ENCODE results near the gene GXYLT2.
"Not testable (repeated sequence)": the region's sequence is repeated elsewhere in the genome, so short reads cannot be mapped to it uniquely, and the experiment has no call there.

The GXYLT2 gene

DNA sequence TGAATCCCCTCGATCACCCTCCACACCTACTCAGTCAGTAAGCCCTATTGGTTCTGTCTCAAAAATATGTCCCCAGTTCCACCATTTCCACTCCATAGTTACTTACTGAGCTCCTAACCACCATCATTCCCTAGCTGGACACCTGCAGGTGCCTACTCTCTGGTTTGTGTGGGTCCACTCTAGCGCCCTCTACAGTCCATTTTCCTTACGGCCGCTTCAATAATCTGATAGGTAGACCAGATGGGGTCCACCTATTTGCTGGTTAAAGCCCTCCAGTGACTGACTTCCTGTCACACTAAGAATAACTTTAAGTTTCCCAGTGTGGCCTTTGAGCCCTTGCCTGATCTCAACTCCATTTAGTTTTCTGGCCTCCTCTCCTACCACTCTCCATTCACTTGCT, 5.0 kb downstream of the GXYLT2 start:
- peak; percentile 24 for DNase-seq

DNA sequence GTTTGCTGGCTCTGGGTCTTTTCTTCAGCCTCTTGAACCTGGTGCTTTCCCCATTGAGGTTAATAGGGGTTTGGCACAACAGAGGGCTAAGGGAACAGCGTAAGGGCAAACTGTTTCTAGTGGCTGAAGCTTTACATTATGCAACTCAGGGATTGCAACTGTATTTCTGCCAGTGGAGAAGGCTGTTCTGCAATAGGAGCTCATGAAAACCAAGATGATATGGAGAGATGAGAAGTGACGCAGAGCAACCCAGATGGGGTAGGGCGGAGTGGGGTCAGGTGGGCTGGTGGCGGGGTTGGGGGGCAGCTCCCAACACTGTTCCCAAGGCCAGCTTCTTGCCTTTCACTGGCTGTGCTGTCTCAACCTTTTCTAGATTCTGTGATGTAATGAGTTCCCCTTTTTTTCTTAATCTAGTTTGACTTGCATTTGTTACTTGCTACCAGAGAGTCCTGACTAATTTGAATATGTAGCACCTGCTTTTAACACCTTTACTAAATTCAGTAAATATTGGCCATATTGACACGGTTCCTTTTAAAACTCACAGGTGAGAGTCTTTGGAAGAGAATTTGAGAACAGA, 7.2 kb downstream of the GXYLT2 start:
- no peak for DNase-seq

DNA sequence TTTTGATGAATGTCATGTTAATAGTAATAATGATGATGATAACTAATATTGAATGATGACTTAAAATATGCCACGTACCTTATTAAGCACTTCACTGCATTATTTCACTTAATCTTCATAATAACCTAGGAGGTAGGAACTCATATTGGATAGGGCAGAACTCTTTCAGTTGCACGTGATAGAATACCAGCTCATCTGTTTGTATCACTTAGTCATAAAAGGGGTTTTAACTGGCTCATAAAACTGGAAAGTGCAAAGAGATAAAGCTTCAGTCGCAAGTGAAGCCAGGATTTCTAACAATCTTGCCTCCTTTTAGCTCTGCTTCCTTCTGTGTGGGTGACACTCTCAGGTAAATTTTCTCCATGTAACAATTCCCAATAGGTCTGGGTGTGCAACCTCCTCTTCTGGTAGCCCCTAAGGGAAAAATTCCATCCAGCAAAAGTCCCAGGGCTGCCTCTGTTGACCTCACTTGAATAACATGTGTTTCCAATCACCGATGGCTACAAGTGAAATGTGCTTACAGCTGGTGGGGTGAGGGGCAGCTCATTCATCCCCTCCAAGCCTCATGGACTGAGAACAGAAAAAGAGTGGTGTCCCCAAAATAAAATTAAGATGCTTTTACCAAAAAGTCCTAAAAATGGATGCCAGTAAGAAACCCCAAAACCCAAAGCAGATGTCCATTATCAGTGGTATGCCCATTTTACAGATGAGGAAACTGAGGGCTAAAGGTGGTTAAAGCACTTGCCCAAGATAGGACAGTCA, 9.3 kb downstream of the GXYLT2 start:
- DNase-seq: no peak

DNA sequence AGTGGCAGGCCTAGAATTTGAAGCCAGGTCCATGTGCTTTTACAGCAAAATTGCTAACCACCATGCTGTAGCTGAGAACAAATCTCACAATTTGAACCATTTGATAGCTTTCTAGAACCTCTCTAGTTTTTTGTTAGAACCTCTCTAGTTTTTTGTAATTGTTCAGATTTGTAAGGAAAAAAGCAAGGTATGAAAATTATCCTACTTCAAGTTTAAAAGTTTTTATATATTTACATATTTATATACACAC, 9.8 kb downstream of the GXYLT2 start:
- no peak for DNase-seq

DNA sequence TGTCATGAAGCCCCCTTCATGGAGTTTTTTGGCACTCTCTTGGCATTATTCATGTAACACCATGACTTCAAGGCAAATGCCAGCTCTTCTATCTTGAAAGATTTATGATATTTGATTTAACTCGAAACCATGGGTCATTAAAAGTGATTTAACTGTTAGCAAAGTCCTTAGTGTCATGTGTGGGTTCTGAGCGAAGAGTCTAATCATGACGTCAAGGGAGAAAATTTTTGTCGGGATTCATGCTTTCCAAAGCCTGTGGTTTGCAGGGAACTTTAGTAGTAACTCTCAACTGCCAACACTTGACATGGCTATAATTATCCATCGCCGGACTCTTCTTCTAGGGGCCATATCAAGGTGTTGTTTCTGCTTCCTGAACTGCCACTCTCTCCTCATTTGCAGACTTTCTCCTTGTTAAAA, 11.5 kb downstream of the GXYLT2 start:
- no peak for DNase-seq

DNA sequence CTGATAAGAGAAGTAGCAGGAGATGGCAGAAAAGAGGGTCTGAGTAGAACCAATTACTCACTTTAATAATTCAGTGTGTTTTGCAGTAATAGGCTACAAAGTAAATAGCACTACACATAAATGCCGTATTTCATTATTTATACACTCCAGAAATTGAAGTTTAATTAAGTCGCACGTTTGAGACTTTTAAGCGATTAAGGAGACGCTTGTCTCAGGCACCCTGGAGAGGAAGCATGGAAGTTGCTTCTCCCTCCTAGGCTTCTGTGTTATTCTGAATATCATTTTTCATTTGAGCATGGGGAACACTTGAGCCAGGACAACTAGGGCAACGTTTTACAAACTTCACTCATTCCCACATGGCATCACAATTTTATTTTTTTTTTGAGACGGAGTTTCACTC, 12.2 kb downstream of the GXYLT2 start:
- DNase-seq: no peak

DNA sequence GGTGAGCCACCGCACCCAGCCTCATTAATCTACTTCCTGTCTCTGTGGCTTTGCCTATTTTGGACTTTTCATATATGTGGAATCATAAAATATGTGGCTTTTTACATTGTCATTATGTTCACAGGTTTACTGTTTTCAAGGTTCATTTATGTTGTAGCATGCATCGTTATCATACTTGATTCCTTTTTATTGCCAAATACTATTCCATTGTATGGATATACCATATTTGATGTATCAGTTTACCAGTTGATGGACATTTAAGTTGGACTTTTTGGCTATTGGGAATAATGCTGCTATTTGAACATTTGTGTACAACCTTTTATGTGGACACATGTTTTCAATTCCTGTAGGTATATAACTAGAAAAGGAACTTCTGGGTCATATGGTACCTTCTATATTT, 14.0 kb downstream of the GXYLT2 start:
- no peak for DNase-seq

DNA sequence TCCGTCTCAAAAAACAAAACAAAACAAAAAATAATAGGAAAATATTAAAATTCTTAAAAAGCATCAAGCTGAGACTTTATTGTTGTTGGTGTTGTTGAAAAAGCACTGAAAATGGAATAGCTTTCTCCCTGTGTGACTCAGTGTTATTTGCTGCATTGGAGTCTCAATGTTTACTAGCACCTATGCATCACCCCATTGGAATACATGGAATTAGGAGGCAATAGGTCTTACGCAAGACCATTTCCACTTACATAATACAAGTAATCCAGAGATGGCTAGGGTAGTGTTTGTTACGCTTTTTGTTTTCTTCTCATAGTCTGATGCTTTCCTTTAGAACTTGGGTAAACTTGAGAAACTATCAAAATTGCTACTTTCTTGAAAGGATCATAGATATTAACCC, 15.2 kb downstream of the GXYLT2 start:
- no peak for DNase-seq

DNA sequence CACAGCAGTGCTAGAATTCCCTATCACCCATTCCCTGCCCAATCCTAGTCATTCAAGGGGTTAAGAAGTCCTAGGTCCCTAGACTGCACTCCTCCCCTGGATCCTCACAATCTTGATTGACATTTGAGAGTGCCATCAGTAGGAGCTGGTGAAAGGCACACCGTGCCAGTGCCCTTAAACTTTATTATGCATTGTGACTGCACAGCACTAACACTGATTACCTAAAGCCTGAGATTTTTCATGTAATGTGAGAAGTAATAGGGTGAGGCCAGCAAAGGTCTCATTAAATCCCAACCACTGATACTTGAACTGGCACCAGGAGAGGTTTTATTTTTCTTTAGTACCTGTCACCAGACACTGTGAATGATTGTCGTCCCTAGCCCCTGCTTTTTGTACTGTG, 16.3 kb downstream of the GXYLT2 start:
- no peak for DNase-seq

DNA sequence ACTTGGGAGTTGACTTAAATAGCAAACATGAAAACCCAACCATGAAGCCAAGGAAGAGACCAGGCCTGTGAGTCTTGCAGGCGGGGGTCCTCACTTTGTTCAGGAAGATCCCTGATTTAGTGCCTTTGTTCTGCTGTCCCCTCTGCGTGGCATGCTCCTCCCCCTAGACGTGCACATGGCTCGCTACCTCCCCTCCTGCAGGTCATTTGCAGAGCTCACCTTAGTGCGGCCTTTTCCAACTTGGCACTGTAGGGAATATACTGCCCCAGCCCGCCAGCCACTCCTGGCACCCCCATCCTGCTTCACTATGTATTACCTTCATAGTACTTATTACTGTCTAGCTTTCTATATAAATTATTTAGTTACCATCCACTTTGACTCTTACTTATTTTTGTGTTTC, 18.3 kb downstream of the GXYLT2 start:
- DNase-seq: no peak

DNA sequence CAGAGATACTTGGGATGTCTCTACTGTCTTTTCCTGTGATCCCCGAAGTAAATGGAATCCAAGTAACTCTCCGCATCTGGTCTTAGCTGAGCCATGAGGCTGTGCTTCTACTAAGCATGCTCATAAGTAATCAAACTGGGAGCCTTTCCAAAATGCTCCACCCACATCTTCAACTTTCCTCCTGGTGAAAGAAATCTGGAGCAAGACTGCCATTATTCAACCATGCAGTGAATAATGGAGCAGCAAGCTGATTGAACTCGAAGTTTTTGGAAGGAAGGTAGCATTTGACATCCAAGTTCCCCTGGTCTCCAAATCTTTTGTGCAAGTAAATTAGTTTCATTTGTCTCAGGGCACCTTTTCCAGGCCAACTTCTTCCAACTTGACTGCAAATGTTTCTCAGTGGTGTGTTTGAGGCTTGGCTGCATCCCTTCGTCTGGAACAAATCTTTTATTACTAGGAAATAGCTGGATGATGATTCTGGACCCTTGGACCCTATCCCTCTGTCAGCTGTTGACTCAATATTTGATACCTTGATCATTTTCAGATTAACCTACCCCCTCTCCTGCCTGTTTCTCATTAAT, 19.4 kb downstream of the GXYLT2 start:
- no peak for DNase-seq

DNA sequence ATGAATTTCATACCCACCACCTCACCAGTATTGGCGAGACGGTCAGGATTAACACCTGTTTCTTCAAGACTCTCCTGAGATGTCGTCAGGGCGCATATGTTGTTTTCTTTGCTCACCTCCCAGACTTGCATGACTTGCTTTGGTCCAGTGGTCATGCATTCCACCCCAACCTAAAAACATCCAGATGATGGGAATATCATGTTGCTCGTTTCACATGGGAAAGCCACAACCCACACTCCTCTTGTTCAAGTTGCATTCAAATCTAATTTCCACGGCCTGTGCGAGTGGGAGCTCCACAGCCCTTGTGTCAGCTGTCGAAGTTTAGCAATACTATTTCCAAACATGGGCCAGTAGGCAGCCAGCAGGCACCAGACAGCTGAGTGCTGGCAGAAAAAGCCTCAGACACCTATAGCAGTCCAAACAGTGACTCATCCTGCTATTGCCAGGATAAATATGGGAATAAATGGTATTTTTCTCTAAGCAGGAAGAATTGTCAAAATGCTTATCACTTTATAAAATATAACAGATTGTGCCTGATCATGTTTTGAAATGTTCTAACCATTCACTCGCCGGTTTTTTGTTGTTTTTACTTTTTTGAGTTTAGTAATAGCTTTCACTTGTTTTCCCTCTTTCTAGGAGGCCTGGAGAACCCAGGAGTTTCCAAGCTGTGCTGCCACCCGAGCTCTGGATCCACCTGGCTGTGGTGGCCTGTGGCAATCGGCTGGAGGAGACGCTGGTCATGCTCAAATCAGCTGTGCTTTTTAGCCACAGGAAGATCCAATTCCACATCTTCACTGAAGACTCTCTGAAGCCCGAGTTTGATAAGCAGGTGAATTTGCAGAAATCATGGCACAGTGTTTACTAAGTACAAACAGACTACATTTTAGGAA, 20.1 kb downstream of the GXYLT2 start:
- peak; percentile 47 for DNase-seq

DNA sequence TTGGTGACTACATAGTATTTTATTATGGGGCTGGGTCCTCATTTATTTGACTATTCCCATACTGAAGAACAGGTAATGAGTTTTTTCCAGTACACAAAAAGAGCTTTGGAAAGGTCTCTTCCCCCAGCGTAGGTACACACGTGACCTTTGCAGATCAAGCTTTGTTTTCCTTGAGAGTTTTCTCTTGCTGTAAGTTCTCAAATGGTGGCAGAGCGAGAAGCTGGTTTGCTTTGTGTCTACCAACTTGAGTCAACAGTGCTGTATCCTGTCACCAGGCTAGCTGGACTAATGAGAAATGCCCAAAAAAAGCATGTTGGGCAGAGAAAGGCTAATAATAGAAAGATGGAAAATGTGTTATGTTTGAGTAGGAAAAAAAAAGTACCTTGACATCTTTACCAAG, 21.7 kb downstream of the GXYLT2 start:
- no peak for DNase-seq

DNA sequence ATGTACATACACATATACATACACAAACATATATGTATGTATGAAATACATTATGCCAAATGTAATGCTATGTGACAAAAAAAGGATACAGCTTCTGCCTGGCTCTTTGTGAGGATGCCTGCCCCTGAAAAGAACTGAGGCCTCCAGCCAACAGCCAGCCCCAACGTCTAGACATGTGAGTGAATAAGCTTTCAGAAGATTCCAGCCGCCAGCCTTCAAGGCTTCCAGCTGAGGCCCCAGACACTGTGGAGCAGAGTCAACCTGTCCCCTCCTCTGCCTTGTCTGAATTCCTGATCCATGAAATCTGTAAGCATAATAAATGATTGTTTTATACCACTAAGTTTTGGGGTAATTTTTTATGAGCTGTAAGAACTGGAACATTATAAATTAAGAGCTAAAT, 24.7 kb downstream of the GXYLT2 start:
- DNase-seq: no peak

DNA sequence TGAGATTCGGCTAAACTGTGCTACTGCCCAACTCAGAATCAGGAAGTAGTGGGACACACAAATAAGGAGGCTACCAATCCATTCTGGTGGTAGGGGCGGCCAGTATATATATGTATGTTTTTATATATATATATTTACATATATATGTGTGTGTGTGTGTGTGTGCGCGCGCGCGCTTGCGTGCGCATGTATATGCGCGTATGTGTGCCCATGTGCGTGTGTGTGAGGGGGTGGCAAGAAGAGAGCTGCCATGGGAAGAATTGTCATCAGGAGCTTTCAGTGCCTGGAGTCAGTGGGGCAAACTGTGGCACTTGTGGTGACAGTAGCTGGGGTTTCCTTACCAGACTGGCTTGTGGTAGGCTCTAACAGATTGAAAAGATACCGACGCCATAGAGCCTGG, 26.5 kb downstream of the GXYLT2 start:
- no peak for DNase-seq

DNA sequence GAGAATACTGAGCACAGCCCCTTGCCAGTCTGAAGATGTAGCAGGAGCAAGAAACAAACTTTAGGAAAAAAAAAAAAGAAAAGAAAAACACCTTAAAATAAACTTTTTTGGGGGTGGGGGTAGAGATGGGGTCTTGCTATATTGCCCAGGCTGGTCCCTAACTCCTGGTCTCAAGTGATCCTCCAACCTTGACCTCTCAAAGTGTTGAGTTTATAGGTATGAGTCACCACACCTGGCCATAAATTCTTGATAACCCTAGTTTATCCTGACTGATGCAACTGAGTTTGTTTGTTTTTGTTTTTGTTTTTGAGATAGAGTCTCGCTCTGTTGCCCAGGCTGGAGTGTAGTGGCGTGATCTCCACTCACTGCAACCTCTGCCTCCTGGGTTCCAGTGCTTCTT, 28.4 kb downstream of the GXYLT2 start:
- DNase-seq: no peak

DNA sequence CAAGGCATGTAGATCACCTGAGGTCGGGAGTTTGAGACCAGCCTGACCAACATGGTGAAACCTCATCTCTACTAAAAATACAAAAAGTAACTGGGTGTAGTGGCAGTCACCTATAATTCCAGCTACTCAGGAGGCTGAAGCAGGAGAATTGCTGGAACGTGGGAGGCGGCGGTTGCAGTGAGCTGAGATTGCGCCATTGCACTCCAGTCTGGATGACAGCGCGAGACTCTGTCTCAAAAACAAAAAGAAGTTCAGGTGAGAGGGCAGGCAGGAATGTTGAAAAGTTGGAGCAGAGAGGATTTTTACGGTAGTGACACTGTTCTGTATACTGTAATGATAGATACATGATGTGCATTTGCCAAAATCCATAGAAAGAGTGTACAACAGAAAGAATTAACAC, 31.7 kb downstream of the GXYLT2 start:
- DNase-seq: no peak

DNA sequence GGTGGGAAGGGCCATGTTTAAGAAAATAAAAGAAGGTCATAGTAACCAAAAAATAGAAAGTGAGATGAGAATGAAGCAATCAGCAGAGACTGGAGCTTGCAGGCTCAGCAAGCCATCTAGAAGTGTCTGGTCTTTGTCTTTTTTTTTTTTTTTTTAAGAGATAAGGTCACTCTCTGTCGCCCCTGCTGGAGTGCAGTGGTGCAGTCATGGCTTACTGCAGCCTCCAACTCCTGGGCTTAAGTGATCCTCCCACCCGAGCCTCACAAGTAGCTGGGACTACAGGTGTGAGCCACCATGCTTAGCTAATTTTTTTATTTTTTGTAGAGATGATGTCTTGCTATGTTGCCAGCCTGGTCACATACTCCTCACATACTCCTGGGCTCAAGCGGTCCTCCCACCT, 36.2 kb downstream of the GXYLT2 start:
- DNase-seq: peak; percentile 8

DNA sequence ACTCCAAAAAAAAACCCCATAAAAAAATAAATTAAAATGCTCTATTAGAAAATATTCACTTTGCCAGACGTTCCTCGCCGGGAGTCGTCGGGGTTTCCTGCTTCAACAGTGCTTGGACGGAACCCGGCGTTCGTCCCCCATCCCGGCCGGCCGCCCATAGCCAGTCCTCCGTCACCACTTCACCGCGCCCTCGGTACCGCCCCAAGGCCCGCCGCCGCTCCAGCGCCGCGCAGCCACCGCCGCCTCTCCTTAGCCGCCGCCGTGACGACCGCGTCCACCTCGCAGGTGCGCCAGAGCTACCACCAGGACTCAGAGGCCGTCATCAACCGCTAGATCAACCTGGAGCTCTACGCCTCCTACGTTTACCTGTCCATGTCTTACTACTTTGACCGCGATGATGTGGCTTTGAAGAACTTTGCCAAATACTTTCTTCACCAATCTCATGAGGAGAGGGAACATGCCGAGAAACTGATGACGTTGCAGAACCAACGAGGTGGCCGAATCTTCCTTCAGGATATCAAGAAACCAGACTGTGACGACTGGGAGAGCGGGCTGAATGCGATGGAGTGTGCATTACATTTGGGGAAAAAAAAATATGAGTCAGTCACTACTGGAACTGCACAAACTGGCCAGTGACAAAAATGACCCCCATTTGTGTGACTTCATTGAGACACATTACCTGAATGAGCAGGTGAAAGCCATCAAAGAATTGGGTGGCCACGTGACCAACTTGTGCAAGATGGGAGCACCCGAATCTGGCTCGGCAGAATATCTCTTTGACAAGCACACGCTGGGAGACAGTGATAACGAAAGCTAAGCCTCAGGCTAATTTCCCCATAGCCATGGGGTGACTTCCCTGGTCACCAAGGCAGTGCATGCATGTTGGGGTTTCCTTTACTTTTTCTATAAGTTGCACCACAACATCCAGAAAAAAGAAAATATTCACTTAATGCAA, 41.2 kb downstream of the GXYLT2 start:
- not testable (repeated sequence) for DNase-seq

DNA sequence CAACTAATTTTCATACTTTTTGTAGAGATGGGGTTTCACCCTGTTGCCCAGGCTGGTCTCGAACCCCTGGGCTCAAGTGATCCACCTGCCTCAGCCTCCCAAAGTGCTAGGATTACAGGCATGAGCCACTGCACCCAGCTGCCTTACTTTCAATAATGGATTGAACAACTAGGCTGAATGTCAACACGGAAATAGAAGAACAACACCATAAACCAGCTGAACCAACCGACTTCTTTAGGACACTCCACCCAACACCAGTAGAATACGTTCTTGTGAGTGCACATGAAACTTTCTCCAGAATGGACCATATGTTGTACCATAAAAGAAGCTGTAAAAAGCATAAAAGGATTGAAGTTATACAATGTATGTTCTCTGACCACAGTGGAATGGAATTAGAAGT, 42.9 kb downstream of the GXYLT2 start:
- DNase-seq: no peak

DNA sequence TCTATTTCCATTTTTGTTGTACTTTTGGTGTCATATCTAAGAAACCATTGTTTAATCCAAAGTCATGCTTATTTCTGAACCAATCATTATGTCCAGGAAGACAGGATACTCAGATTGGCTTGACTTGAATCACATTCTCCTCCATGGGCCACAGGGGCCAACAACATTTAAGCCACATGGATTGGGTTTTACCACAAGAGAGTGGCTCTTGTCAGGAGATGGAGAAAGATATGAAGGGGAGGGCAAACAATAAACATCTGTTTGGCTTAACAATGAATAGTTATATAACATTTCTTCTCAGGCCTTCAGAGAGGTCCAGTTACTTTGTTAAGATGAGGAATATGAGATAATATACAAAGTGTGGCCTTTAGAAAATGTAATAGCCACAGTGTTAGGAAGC, 44.6 kb downstream of the GXYLT2 start:
- no peak for DNase-seq

DNA sequence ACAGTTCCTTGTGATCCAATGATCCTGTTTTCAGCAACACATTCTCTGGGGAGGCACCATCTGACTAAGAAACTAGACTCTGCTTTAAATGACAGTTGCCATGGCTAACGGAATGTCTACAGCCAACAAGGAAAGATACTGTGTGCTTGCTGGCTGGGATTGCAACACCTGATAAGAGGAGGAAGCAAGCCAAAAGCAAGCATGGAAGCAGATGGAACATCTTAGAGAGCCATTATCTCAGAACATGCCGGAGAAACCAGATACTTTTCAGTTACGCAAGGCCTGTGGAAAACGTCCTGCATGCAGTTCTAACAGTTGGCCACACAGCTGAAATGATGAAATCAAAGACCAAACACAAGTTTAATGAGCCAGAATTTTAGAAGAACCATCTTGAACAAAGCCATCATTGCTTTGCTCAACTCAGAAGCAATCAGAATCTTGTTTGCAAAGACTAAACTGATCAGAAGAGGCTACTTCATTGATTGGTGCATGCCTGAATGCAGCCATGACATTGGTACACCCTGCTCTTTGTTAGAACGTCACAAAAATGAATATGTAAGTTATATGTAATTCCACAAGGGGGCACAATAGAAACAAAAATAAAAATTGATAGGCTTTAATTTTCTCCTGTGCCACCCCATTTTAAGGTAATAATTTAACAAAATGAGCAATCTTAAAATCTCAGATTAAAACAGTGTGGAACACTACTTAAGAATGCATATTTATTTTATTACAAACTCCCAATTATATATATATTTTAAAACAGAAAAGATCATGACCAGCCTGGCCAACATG, 50.8 kb downstream of the GXYLT2 start:
- DNase-seq: peak; percentile 52
